GM19395 (cell line): Measurements from ENCODE around the gene CHD5.
"Not testable (repeated sequence)": the region's sequence is repeated elsewhere in the genome, so short reads cannot be mapped to it uniquely, and the experiment has no call there.

ENCODE experiments used
- ATAC-seq: cut with Tn5 transposase; IDR thresholded peaks from one replicate; pipeline ENCODE4 v1.9.1; 2021; ENCODE audit warnings: mild to moderate bottlenecking, moderate library complexity; ENCODE audit not compliant: unreplicated experiment

CHD5 gene

GRCh38 chr1:6180268-6180706 is at the start of gene CHD5:
TSS of gene CHD5 (minus strand) at chr1:6180321. CDS start at chr1:6180023, 298 bp downstream.
- no peak for ATAC-seq

DNA sequence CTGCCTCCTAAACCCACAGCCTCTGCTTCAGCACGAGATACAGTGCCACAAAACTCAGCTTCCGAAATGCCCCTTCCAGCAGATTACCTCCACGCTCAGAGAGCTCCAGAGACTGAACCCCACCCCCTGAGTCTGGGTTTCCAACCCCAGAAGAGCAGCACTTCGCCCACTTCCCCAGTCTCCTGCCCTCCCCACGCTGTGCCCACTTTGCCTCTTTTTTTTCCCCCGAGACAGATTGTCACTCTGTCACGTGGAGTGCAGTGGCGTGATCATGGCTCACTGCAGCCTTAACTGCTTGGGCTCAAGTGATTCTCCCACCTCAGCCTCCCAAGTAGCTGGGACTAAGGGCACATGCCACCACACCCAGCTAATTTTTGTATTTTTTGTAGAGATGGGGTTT is 45.5 kb upstream of the CHD5 start:
- ATAC-seq, result no peak

GRCh38 chr1:6224718-6225117 is 44.6 kb upstream of the CHD5 start:
- no peak for ATAC-seq

- no peak for ATAC-seq
Measured at GRCh38 chr1:6223617-6224016, 43.5 kb upstream of the CHD5 start.

DNA sequence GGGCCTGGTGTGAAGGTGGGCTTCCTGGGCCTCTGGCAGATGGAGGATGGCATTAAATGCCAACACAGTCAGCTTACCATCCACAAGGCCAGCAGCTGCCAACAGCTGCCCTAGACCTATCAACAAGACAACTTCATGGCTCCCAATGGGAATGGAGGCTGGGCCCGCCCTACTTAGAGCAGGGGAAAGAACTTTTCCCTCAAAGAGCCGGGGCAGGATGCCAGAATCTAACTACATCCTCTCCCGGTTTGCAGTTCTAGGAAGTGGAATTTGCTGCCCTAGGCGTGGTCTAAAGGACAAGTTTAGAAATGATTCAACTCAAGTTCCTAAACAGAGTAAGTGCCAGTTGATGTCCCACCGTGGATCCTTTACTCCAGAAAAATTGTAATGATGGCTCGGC is 42.5 kb upstream of the CHD5 start:
- no peak for ATAC-seq

DNA sequence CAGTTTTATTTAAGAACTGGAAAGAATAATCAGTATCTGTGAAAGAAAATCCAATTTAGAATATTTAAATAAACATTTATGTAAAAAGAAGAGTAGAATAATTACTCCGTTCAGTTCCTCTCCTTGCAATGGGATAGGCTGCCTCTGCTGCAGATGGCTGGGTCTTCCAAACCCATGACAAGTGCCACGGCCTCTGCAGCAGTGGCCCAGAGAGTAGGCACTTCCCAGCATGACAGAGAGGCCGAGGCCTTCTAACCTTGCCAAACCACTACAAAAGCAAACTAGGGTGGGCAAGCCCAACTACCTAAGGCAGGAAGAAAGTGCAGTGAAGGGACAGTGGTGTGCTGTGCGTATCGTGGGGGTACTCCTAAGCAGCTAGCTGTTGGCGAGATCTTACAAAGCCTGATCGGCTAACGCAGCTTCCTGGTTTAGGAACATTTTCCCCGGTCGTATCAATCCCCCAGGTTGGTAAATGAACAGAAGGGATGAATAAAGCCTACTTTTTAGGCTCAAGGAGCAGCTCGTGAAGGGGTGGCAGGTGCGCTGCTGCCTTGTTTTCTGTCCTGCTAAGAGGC is 41.2 kb upstream of the CHD5 start:
- ATAC-seq, result no peak

GRCh38 chr1:6220236-6220635 is 40.1 kb upstream of the CHD5 start:
- ATAC-seq, result no peak

- not testable (repeated sequence) for ATAC-seq
Measured at GRCh38 chr1:6219641-6220040, 39.5 kb upstream of the CHD5 start.

GRCh38 chr1:6218375-6219164 is 38.4 kb upstream of the CHD5 start:
- ATAC-seq, result no peak

GRCh38 chr1:6212193-6212959 is 32.3 kb upstream of the CHD5 start:
- ATAC-seq, result no peak

DNA sequence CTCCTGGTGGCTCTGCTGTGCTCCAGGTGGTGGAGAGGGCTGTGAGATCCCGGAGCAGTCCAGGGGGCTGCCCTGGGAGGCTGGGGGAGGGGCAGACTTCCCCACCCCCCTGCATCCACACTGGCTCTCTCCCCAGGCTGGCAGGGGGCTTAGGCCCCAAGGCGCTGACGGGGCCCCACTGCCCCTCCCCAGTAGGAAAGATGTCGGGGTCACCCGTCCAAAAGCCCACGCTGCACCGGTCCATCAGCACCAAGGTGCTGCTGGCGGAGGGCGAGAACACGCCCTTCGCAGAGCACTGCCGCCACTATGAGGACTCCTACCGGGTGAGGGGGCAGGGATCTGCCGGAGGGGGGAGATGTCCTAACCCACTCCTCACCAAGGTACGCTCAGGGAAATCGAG is 31.6 kb upstream of the CHD5 start:
- no peak for ATAC-seq

DNA sequence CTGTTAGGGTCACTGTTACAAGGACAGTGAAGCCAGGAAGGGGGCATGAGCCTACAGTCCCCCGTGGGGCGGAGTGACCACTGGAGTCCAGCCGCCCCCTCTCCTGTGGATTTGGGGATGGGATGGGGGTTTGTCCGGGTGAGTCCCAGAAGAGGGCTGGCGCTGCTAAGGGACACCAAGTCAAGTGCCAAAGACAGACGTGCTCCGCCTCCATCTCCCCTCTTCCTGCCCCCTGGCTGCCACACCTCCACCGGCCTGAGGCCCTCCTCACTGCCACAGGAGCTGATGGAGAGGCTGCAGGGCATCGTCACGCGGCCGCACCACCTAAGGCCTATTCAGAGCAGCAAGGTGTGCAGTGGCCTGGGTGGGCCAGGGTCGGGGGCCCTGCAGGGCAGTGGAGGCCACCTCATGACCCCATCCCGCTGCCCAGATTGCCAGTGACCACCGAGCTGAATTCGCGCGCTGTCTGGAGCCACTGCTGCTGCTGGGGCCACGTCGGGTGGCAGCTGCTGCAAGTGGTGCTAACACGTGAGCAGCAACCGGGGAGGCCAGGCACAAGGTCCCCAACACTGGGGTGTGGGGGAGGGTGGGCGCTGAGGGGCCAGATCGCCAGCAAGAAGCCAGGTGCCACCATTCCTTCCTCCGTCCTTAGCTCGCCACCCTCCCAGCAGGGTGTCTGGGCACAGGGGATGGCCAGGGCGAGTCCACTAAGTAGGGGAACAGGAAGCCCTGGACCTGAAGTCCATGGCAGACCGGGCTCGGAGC is 30.7 kb upstream of the CHD5 start:
- ATAC-seq, result no peak

DNA sequence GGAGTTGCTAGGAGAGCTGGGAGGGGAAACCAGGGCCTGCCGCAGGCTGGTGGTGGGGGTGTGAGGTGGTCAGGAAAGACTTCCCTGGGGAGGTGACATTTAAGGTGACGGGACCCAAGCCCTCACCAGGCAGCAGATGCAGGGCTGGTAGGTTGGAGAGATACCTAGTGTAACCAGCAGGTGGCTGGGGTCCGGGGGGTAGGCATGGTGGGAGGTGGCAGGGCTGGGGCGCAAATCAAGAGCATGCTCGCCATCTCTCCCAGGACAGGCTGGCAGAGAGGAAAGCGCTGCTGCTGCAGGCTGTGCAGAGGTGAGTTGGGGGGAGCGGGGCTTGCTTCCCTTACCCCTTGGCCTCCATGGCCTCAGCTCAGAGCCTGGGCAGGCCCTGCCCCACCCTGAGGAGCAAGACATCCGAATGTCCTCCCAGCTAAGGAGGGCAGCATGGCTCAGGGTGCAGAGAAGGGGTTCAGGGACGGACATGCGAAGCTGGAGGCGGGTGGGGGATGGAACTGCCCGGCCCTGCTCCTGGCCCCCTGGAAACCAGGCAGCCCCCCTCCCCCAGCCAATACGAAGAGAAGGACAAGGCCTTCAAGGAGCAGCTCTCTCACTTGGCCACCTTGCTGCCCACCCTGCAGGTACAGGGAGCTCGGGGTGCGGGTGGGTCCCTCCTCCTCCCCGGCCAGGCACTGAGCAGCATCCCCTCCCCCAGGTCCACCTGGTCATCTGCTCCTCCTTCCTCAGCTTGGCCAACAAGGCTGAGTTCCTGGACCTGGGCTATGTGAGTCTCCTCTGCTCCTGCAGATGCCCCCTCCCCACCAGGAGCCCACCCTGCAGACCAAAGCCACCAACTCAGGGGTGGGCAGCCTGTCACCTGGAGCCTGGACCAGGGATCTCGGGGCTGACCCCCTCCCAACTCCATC is 29.8 kb upstream of the CHD5 start:
- ATAC-seq, result no peak

GRCh38 chr1:6208723-6209660 is 28.9 kb upstream of the CHD5 start:
- no peak for ATAC-seq

- no peak for ATAC-seq
Measured at GRCh38 chr1:6207921-6208320, 27.8 kb upstream of the CHD5 start.

DNA sequence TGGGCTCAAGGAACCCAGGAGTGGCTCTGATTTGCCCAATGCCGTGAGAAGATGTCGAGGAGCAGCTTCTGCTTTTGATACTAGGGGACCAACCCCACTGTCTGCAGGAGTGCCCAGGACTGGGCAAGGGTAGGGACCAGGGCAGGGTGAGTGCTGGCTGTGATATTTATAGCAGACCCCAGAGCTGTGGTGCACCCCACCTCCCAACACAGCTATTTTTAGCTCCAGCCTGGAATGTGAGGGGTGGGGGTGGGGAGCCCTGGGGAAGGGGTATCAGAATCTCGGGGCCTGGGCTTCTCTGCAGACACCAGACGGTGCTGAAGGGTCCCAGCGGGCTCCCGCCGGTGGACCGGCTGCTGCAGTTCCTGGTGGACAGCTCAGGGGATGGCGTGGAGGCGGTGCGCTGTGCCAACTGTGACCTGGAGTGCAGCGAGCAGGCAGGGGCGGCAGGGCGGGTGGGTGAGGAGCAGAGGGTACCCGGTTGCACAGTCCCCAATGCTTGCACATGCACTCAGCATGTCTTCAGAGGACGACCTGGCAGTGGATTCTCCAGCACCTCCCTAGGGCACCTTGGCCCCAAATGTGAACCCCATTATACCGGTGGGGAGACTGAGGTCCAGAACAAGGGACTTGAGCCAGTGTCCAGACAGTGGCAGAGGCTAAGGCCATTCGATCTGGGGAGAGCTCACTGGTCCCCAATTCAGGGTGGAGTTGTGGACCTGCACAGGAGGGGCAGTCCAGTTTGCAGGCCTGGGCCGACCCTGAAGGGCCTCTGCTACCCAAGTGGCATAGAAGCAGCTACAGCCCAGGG is 27.2 kb upstream of the CHD5 start:
- no peak for ATAC-seq

GRCh38 chr1:6206520-6206855 is 26.4 kb upstream of the CHD5 start:
- ATAC-seq, result no peak

DNA sequence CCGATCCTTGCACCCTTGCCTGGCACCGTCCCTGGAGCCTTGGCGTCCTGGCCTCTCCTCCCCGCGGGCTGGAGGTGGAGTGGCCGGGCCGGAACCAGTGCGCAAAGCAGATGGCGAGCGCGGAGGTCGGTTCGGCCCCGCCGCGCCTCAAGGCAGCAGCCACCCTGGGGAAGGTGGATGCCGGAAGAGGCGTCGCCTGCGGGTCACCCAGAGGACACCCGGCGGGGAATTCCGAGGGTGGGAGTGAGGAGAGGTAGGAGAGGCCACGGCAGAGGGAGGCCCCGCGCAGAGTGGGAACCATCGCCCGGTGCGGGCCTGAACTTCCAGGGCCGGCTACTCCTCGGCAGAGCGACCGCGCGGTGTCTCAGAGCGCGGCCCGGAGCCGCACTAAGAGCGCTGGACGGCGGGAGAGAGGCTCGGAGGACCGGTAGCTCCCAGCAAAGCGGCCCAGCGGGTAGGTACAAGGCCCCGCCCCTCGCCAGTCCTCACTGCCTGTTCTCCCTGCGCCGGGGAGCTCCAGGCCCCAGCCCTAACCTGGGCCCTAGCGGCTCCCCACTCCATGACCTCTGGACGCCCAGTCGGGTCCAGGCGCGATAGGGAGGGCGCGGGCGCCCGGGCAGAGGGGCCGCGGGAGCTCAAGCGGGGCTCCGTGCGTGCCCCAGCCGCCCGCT is 25.9 kb upstream of the CHD5 start, which contains the start of gene RNF207:
TSS of gene RNF207 (plus strand) at position 271 of the 671 bp plus-strand sequence. CDS start 417 bp downstream, outside the sequence.
- peak; percentile 57 for ATAC-seq
